Epithelial cell of proximal tubule (primary cell): ENCODE measurements around the gene CREB3. TPM values are rescaled to one million over a fixed set of nuclear protein-coding genes. Genes with fewer than 3 reads are reported as not detected.

Source experiments
- DNase-seq: peaks from one replicate; pipeline ENCODE4 v3.0.0-alpha.2; 2011; ENCODE audit warnings: low read depth
- H3K4me3 ChIP-seq: 2 replicates; pipeline ENCODE4 v1.5.1; 2011; ENCODE audit warnings: low read depth, mild to moderate bottlenecking, low read length
- CTCF ChIP-seq: conservative IDR thresholded peaks from 2 replicates; pipeline ENCODE4 v1.5.1; 2012; ENCODE audit warnings: low read depth, mild to moderate bottlenecking, low read length
- total RNA-seq: library from RNA; depleted of rRNA; stranded (reverse); fragments of >200 nt; gene quantifications from 2 replicates; pipeline ENCODE4 v1.2.3, GENCODE V29; 2015

CREB3 gene
- total RNA-seq, 1 donor from 2014 or later, result 66.4 TPM

- no peak for TF ChIP-seq CTCF
- H3K4me3 ChIP-seq, result no peak overlapping the region
- DNase-seq, result no peak
These were observed 30.7 kb downstream of the CREB3 start for GRCh38 chr9:35763181-35763580.

- TF ChIP-seq CTCF, result no peak
- H3K4me3 ChIP-seq, result no peak overlapping the region
- no peak for DNase-seq
These were observed 31.3 kb downstream of the CREB3 start for GRCh38 chr9:35763803-35764202.

GRCh38 chr9:35766997-35767396 is 34.5 kb downstream of the CREB3 start:
- no peak for TF ChIP-seq CTCF
- H3K4me3 ChIP-seq, result no peak overlapping the region
- no peak for DNase-seq

- no peak overlapping the region for H3K4me3 ChIP-seq
- DNase-seq, result no peak
- no peak for TF ChIP-seq CTCF
These were observed 35.0 kb downstream of the CREB3 start for GRCh38 chr9:35767458-35767857.

- no peak overlapping the region for H3K4me3 ChIP-seq
- TF ChIP-seq CTCF, result no peak
- no peak for DNase-seq
These were observed 37.3 kb downstream of the CREB3 start for GRCh38 chr9:35769763-35770162.

GRCh38 chr9:35771075-35771433 is 38.6 kb downstream of the CREB3 start:
- DNase-seq, result no peak
- TF ChIP-seq CTCF, result no peak

GRCh38 chr9:35771534-35771933 is 39.1 kb downstream of the CREB3 start:
- no peak for DNase-seq
- TF ChIP-seq CTCF, result no peak
- no peak overlapping the region for H3K4me3 ChIP-seq

More at GRCh38 chr9:35771075-35771433, 38.6 kb downstream of the CREB3 start:
- H3K4me3 ChIP-seq, result no peak overlapping the region
